ENCODE measurements around the gene OVCH2.
"Not testable (repeated sequence)": the region's sequence is repeated elsewhere in the genome, so short reads cannot be mapped to it uniquely, and the experiment has no call there.

Gene OVCH2

GRCh38 chr11:7670641-7671040 is 35.6 kb downstream of the OVCH2 start:
- DNase-seq, result no peak

GRCh38 chr11:7668911-7669310 is 37.4 kb downstream of the OVCH2 start:
- DNase-seq, result no peak

GRCh38 chr11:7668464-7668863 is 37.8 kb downstream of the OVCH2 start:
- no peak for DNase-seq

GRCh38 chr11:7667460-7667859 is 38.8 kb downstream of the OVCH2 start:
- DNase-seq, result no peak

GRCh38 chr11:7666292-7666866 is 39.9 kb downstream of the OVCH2 start:
- DNase-seq, result no peak

- peak; percentile 61 for DNase-seq
Measured at GRCh38 chr11:7665473-7666291, 40.6 kb downstream of the OVCH2 start.

- no peak for DNase-seq
Measured at GRCh38 chr11:7664867-7665266, 41.4 kb downstream of the OVCH2 start.

- DNase-seq, result not testable (repeated sequence)
Measured at GRCh38 chr11:7663531-7663930, 42.7 kb downstream of the OVCH2 start.

GRCh38 chr11:7657306-7658025 is 48.8 kb downstream of the OVCH2 start:
- peak; percentile 55 for DNase-seq

- no peak for DNase-seq
Measured at GRCh38 chr11:7656704-7657103, 49.6 kb downstream of the OVCH2 start.

GRCh38 chr11:7655253-7656217 is 50.7 kb downstream of the OVCH2 start:
- DNase-seq, result no peak

- DNase-seq, result no peak
Measured at GRCh38 chr11:7654195-7654705, 52.0 kb downstream of the OVCH2 start.

GRCh38 chr11:7651700-7652099 is 54.6 kb downstream of the OVCH2 start:
- no peak for DNase-seq

- DNase-seq, result no peak
Measured at GRCh38 chr11:7651140-7651551, 55.1 kb downstream of the OVCH2 start.

- no peak for DNase-seq
Measured at GRCh38 chr11:7648264-7648663, 58.0 kb downstream of the OVCH2 start.

GRCh38 chr11:7646866-7647265 is 59.4 kb downstream of the OVCH2 start:
- no peak for DNase-seq

GRCh38 chr11:7645206-7645605 is 61.1 kb downstream of the OVCH2 start:
- no peak for DNase-seq

GRCh38 chr11:7643314-7643713 is 63.0 kb downstream of the OVCH2 start:
- DNase-seq, result no peak

GRCh38 chr11:7642747-7643146 is 63.5 kb downstream of the OVCH2 start:
- DNase-seq, result no peak

- no peak for DNase-seq
Measured at GRCh38 chr11:7640816-7641215, 65.5 kb downstream of the OVCH2 start.

- DNase-seq, result no peak
Measured at GRCh38 chr11:7639643-7640025, 66.6 kb downstream of the OVCH2 start.

Measured in HCEC 1CT (cell line).